Activated naive CD4-positive, alpha-beta T cell treated with anti-CD3 and anti-CD28 coated beads for 36 hours (primary cell): Measurements from ENCODE around the gene PCDH9. TPM values are rescaled to one million over a fixed set of nuclear protein-coding genes. Genes with fewer than 3 reads are reported as not detected.

Experiments
- CTCF ChIA-PET: fragments of 350-600 bp; sonication (Branson Sonifier 250); formaldehyde crosslinking; loops from one replicate; lab custom pipeline; 2021; ENCODE audit warnings: antibody characterized with exemption; lab: Charles Lee
- DNase-seq: peaks from one replicate; pipeline ENCODE4 v3.0.0-alpha.2; 2020
- H3K27ac Mint-ChIP-seq: one replicate; pipeline ENCODE4 v1.8.0; 2021; ENCODE audit warnings: mild to moderate bottlenecking, mixed read lengths
- H3K27me3 Mint-ChIP-seq: one replicate; pipeline ENCODE4 v1.8.0; 2021; ENCODE audit warnings: low read depth, mixed read lengths
- H3K36me3 Mint-ChIP-seq: one replicate; pipeline ENCODE4 v1.8.0; 2021; ENCODE audit warnings: low read depth, mixed read lengths
- H3K4me1 Mint-ChIP-seq: one replicate; pipeline ENCODE4 v1.8.0; 2021; ENCODE audit warnings: low read depth, mixed read lengths
- H3K4me3 Mint-ChIP-seq: one replicate; pipeline ENCODE4 v1.8.0; 2021; ENCODE audit warnings: mild to moderate bottlenecking, moderate library complexity, mixed read lengths
- H3K9me3 Mint-ChIP-seq: one replicate; pipeline ENCODE4 v1.8.0; 2021; ENCODE audit warnings: mixed read lengths
- intact Hi-C: fragments of 100-400 bp; cut with micrococcal nuclease; formaldehyde crosslinking; loops from one replicate; pipeline ENCODE4 v1.15.1; 2023
- total RNA-seq, 2 experiments: library from RNA; stranded (reverse); gene quantifications; one replicate each; pipeline ENCODE4 v1.2.3, GENCODE V29; 2021

Gene PCDH9
- total RNA-seq, 2 experiments from 2014 or later, result 0.10 to 0.15 TPM

DNA sequence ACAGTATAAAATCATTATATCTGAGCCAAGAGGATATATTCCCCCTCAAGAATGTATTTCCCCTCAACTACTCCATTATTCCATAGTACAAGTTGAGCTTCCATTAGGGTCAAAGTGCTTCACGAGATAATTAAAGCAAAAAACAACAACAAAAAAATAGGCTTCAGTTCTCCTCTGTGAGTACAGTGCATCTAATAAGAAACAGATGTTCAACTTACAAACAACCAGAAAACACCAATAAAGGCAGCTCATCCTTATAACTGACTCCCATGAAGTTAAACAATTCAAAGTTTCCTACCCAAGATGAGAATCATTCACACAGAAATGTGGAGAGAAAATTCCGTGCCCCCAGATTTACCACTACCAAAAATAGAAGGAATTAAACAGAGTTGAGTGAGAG is 854.4 kb downstream of the PCDH9 start:
- intact Hi-C loops, result no loop called here
- H3K4me3 Mint-ChIP-seq, result no peak overlapping the region
- no peaks in the 10 kb centered on the region for H3K4me1 Mint-ChIP-seq
- H3K36me3 Mint-ChIP-seq, result no peaks in the 10 kb centered on the region
- no peak overlapping the region for H3K27ac Mint-ChIP-seq
- CTCF ChIA-PET, result no interaction called here
- peaks cover 1% of the 10 kb centered on the region for H3K9me3 Mint-ChIP-seq
- DNase-seq, result no peak
- H3K27me3 Mint-ChIP-seq, result no peaks in the 10 kb centered on the region

DNA sequence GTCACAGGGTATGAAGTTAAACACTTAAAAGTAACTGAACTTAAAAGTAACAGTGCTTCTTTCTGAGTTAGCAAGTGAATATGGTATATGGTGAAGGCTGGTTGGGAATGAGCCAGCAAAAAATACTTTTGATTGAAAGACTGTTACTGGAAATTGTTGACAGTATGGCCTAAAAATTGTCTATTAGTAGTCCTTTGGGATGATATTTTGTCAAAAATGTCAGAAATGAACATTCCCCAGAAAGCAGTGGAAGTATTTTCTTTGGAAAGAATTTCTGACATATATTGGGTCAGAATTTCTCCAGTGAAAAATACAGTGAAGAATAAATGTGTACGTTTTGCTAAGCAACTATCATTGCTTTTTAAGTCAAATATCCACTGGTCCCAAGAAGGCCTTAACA is 860.5 kb downstream of the PCDH9 start:
- intact Hi-C loops, result no loop called here

DNA sequence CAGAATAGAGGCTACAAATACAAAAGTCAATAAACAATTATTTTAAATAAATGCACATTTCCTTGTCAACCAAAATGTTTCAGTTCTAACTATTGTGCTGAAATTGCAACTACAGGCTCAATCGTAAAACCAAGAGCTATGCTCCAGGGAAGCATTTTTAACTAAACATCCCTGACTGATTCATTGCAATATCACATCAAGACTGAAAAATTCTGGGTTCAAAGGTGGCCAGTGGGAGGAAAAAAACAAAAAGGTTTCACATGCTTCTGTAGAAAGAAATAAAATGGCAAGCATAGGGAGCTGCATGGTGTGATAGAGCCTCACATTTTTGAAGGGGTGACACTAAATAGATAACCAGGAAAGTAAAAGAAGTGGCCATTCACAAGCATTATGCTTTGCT is 862.8 kb downstream of the PCDH9 start:
- CTCF ChIA-PET, result no interaction called here
- Mint-ChIP-seq H3K27ac (no peak overlapping the region), H3K27me3 (no peaks in the 10 kb centered on the region), H3K4me3 (no peak overlapping the region), H3K9me3 (peaks cover 2% of the 10 kb centered on the region), H3K36me3 (no peaks in the 10 kb centered on the region), H3K4me1 (no peaks in the 10 kb centered on the region)
- intact Hi-C loops, result no loop called here
- no peak for DNase-seq

More for the DNA sequence above, 860.5 kb downstream of the PCDH9 start:
- H3K4me1 Mint-ChIP-seq, result no peaks in the 10 kb centered on the region
- no peak for DNase-seq
- no peaks in the 10 kb centered on the region for H3K36me3 Mint-ChIP-seq
- H3K9me3 Mint-ChIP-seq, result no peaks in the 10 kb centered on the region
- CTCF ChIA-PET, result no interaction called here
- H3K27me3 Mint-ChIP-seq, result no peaks in the 10 kb centered on the region
- no peak overlapping the region for H3K4me3 Mint-ChIP-seq
- no peak overlapping the region for H3K27ac Mint-ChIP-seq

DNA sequence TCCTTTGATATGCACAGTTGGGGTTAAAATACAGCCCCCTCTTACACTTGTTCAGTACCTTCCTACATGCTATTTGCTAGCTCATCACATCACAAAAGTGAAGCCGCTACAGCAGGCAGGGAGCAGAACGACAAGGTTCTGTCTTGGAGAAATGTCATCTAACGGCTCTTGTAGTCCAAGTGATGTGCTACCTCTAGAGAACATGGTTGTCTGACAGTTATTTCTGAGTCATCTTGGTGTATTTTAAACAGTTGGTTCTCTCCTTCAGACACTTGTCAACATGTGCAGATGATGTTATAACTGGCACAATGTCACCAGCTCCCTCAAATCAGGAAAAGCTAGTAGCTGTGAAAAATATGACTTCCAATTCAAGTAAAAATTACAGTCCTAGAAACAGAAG is 865.0 kb downstream of the PCDH9 start:
- Mint-ChIP-seq H3K27me3 (no peaks in the 10 kb centered on the region), H3K36me3 (no peaks in the 10 kb centered on the region), H3K4me3 (no peak overlapping the region), H3K27ac (no peak overlapping the region), H3K9me3 (peaks cover 2% of the 10 kb centered on the region), H3K4me1 (no peaks in the 10 kb centered on the region)
- CTCF ChIA-PET, result no interaction called here
- intact Hi-C loops, result no loop called here
- no peak for DNase-seq

DNA sequence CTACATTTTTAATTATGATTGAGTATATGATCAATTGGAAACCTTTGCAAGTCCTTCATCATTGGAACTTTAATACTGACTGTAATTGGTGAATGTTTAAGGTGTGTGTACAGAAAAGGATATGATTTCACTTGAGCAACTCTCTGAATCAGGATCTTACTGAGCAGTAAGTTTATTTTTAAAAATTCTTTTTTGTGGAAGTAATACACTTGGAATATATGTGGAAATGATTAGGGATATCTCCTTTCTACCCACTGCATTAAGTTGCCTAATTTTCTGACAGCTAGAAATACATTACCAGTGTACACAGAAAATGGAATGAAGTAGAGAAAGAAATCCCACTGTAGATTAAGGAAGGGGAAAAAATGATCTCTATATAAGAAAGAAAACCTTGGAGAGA is 865.8 kb downstream of the PCDH9 start:
- H3K9me3 Mint-ChIP-seq, result peaks cover 2% of the 10 kb centered on the region
- intact Hi-C loops, result no loop called here
- no peak overlapping the region for H3K27ac Mint-ChIP-seq
- H3K36me3 Mint-ChIP-seq, result no peaks in the 10 kb centered on the region
- DNase-seq, result no peak
- no peaks in the 10 kb centered on the region for H3K4me1 Mint-ChIP-seq
- CTCF ChIA-PET, result no interaction called here
- H3K27me3 Mint-ChIP-seq, result no peaks in the 10 kb centered on the region
- H3K4me3 Mint-ChIP-seq, result no peak overlapping the region

DNA sequence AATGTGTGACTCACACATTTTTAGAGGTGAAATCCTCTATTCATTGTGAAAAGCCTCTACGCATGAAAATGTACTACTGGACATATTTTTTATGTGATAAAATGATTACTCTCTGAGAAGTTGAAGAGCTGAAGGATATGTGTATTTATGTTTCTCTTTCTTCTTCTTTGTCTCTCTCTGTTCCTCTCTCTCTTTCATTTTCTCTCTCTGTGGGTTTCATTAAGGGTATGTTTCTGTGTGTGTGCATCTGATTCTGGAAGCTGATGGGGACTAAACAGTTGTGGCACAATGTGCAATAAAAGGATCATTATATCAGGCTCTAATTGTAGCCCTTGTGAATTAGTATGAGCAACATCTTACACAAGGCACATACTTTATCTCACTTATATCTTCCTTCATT is 867.7 kb downstream of the PCDH9 start:
- CTCF ChIA-PET, result no interaction called here
- intact Hi-C loops, result no loop called here
- DNase-seq, result no peak

DNA sequence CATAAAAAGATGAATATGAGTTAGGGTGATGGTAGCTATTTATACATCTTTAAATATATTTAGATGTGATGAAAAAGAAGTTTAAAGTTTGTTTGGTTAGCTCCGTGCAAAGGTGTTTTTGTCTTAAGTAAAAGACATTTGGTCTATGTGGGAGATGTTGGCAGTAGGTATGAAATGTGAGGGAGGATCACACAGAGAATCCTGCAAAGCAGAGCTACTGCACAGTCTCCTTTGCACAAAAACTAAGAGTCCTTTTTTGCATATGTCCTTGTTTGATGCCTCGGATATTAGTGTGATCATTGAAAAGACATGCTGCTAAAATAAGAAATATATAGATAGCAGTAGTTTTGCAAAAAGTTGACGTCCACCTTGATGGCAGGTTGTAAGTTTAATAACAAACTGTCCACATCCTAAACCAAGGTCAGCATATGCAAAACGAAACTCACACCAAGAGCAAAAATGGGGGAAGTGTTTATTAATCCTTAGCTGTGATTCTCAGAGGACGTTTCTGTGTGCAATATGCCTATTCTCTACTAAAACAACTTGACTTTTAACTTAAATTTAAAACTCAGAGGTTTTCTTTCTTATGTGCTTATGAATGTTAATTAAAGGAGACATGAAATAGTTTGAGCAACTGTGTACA is 870.1 kb downstream of the PCDH9 start:
- peaks cover 2% of the 10 kb centered on the region for H3K9me3 Mint-ChIP-seq
- DNase-seq, result no peak
- intact Hi-C loops, result no loop called here

More for the DNA sequence above, 867.7 kb downstream of the PCDH9 start:
- Mint-ChIP-seq H3K27ac (no peak overlapping the region), H3K9me3 (peaks cover 2% of the 10 kb centered on the region), H3K4me3 (no peak overlapping the region), H3K4me1 (no peaks in the 10 kb centered on the region), H3K27me3 (no peaks in the 10 kb centered on the region), H3K36me3 (no peaks in the 10 kb centered on the region)

DNA sequence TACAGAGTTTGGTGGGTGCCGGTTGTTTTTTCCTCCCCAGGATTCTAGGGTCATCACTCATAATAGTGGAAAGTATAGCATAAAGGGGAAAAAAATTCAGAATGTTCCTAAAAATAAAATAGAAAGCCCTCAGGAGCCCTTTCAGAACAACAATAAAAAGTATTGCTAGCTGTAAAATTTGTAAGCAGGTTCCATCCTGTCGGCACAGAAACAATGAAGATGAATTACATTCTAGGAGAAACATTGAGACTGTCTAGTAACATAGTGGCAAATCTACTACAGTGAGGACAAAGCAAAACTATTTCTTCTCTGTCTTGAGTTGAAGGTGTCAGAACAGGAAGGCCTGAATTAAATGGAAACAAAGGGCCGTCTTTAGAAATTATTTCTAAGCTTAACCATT is 870.7 kb downstream of the PCDH9 start:
- H3K27me3 Mint-ChIP-seq, result no peaks in the 10 kb centered on the region
- CTCF ChIA-PET, result no interaction called here

More for the DNA sequence above, 870.1 kb downstream of the PCDH9 start:
- Mint-ChIP-seq H3K4me3 (no peak overlapping the region), H3K27ac (no peak overlapping the region), H3K36me3 (no peaks in the 10 kb centered on the region), H3K4me1 (no peaks in the 10 kb centered on the region), H3K27me3 (no peaks in the 10 kb centered on the region)
- CTCF ChIA-PET, result no interaction called here

DNA sequence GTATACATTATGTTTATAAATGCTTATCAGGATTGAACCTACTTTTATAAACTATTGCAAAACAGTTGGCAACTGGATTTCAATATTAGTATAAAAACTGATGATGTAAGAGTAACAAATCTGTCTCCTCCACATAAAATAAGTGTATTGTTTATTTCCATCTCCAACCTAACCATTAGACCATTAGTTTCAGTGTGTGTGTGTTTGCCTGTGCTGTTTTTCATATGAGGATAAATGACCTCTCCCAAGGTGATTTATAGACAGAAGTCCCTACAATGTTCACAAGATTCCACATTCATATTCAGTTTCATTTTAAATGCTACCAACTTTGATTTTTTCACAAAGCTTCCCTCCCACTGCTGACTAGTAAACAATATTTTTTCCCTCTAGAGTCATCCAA is 871.6 kb downstream of the PCDH9 start:
- Mint-ChIP-seq H3K27me3 (no peaks in the 10 kb centered on the region), H3K4me1 (no peaks in the 10 kb centered on the region), H3K9me3 (peaks cover 2% of the 10 kb centered on the region), H3K36me3 (no peaks in the 10 kb centered on the region), H3K27ac (no peak overlapping the region), H3K4me3 (no peak overlapping the region)
- DNase-seq, result no peak
- CTCF ChIA-PET, result no interaction called here
- intact Hi-C loops, result no loop called here

More for the DNA sequence above, 870.7 kb downstream of the PCDH9 start:
- Mint-ChIP-seq H3K4me1 (no peaks in the 10 kb centered on the region), H3K9me3 (peaks cover 2% of the 10 kb centered on the region), H3K4me3 (no peak overlapping the region), H3K36me3 (no peaks in the 10 kb centered on the region), H3K27ac (no peak overlapping the region)
- intact Hi-C loops, result no loop called here
- no peak for DNase-seq

DNA sequence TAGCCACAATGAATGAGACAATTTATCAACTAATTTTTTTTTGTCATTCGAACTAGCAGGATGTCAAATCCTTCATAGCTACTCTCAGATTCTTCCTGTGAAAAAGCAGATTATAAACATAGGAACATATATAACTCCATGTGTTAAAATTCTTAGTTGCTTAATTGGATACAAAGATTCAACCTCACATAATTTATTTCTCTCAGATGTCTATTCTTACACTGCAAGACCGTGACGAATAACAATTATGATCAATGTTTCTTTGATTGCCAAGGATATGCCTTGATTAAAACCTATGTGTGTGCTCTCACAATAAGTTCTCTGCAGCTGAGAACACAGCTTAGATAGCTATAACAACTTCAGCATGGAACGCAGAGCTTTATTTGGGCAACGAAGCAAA is 872.7 kb downstream of the PCDH9 start:
- H3K4me1 Mint-ChIP-seq, result no peaks in the 10 kb centered on the region
- H3K36me3 Mint-ChIP-seq, result no peaks in the 10 kb centered on the region
- intact Hi-C loops, result no loop called here
- peaks cover under 1% of the 10 kb centered on the region for H3K9me3 Mint-ChIP-seq
- no peak overlapping the region for H3K27ac Mint-ChIP-seq
- no peak for DNase-seq
- H3K27me3 Mint-ChIP-seq, result no peaks in the 10 kb centered on the region
- CTCF ChIA-PET, result no interaction called here
- no peak overlapping the region for H3K4me3 Mint-ChIP-seq

DNA sequence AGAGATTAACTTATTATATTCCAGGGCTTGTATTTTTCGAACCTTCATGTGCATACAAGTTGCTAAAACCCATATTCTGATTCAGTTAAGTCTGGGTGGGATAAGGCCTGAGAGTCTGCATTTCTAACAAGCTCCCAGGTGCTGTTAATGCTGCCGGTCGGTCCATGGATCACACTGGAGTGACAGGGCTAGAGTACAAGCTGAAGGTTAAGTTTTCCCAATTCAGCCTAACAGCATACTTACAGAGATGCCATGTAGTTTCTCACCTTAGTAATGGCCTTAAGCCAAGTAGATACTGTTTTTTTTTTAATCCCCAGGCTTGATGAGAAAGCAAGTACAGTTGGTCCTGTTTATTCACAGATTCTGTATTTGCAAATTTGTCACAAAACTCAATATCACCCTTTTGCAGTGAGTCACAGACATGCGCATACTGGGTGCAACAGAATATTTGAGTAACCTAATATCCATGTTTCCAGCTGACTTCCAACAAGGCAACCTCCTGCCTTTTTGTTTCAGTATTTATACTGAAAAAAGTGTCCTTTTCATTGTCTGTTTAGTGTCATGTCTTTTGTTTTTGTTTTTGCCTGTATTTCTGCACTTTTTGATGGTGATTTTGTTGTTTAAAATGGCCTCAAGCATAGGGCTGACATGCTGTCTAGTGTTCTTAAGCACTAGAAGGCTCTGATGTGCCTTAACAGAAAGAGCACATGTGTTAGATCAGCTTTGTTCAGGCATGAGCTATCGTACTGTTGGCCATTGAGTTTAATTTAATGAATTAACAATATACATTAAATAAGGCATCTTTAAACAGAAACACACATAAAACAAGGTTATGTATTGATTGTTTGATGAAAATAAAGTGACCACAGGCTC is 875.0 kb downstream of the PCDH9 start:
- intact Hi-C loops, result no loop called here
- no peaks in the 10 kb centered on the region for H3K27me3 Mint-ChIP-seq
- H3K9me3 Mint-ChIP-seq, result no peaks in the 10 kb centered on the region
- H3K27ac Mint-ChIP-seq, result no peak overlapping the region
- H3K36me3 Mint-ChIP-seq, result no peaks in the 10 kb centered on the region
- DNase-seq, result no peak
- H3K4me1 Mint-ChIP-seq, result no peaks in the 10 kb centered on the region
- H3K4me3 Mint-ChIP-seq, result no peak overlapping the region
- CTCF ChIA-PET, result no interaction called here

DNA sequence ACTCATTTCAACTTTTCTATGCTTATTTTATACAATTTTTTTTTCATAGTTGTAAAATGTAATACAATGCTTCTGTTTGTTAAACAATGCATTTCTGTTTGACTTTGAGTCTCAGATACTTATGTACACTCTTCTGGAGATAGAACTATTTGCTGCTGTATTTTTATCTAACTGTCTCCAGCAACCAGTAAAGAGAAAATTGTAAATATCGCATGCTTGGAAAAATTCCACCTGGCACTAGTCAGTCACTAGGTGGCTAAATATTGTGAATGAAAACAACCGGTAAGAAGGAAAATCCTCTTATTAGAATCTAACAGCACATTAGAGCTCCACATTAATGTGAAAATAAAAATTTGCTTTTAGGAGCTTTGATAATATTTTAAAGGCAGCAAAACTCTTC is 876.5 kb downstream of the PCDH9 start:
- Mint-ChIP-seq H3K4me1 (no peaks in the 10 kb centered on the region), H3K9me3 (no peaks in the 10 kb centered on the region), H3K27ac (no peak overlapping the region), H3K4me3 (no peak overlapping the region), H3K36me3 (no peaks in the 10 kb centered on the region), H3K27me3 (no peaks in the 10 kb centered on the region)
- intact Hi-C loops, result no loop called here
- CTCF ChIA-PET, result no interaction called here
- DNase-seq, result no peak

DNA sequence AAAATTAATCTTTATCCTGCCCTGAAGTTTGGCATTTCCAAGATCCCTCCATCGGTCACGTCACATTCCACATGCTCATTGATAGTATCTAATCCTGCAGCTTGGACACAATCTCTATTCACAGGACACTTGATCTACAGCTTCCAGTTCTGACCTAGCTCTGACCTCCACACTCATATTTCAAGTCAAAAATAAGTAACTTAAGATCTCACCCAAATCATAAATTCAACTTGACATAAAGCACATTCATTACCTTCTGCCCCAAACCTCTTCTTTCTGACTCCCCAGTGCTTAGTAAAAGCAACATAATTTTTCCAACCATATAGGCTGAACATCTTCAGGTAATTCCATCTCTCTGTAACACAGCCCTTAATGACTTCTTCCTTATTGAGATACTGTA is 880.2 kb downstream of the PCDH9 start:
- Mint-ChIP-seq H3K4me1 (no peaks in the 10 kb centered on the region), H3K27me3 (no peaks in the 10 kb centered on the region), H3K36me3 (no peaks in the 10 kb centered on the region), H3K4me3 (no peak overlapping the region), H3K27ac (no peak overlapping the region), H3K9me3 (no peaks in the 10 kb centered on the region)
- no peak for DNase-seq
- intact Hi-C loops, result no loop called here
- CTCF ChIA-PET, result no interaction called here
